Measurements from ENCODE around the gene GPR34. TPM values are rescaled to one million over a fixed set of nuclear protein-coding genes. Genes with fewer than 3 reads are reported as not detected.
"Not testable (repeated sequence)": the region's sequence is repeated elsewhere in the genome, so short reads cannot be mapped to it uniquely, and the experiment has no call there.

The GPR34 gene, protein sequence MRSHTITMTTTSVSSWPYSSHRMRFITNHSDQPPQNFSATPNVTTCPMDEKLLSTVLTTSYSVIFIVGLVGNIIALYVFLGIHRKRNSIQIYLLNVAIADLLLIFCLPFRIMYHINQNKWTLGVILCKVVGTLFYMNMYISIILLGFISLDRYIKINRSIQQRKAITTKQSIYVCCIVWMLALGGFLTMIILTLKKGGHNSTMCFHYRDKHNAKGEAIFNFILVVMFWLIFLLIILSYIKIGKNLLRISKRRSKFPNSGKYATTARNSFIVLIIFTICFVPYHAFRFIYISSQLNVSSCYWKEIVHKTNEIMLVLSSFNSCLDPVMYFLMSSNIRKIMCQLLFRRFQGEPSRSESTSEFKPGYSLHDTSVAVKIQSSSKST
- 7.1 TPM for total RNA-seq

DNA sequence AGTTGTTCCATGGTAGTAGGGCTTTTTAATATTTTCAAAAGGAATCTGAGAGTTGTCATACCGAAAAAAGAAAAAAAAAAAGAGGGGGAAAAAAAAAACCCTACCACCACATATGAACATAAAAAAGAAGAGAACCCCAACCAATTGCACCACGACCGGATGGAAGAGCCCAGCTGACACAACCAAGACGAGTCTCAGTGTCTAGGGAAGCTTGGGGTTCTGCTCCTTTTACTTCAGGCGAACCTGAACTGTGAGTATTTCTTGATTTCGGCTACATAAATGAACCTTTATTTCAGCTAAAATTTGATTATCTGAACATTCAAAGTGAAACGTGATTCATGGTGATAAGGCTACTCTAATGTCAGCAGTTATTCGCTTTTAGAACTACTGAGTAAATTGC is at the start of gene GPR34:
TSS of gene GPR34 (plus strand) at position 139 of the 400 bp plus-strand sequence. CDS start 6,661 bp downstream, outside the sequence.
- DNase-seq (ENCODE audit: low spot score): no peak

DNA sequence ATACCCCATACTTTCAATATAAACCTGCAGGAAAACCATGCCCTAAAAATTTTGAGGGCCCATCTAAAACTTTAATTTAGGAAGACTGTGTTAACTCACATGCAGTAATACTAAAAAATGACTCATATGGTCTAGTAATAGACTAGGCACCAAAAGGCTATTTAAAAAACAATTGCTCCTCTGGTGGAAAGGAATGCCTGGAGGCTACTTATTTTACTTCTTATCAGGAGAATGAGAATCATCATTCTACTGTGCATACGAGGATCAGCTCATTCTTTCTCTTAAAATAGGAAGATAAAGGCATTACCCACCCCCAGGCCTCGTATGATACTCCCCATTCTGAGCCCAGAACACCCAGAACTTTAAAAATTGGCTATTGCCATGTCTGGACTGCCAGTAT is 42.6 kb upstream of the GPR34 start:
- not testable (repeated sequence) for DNase-seq (ENCODE audit: low spot score)

DNA sequence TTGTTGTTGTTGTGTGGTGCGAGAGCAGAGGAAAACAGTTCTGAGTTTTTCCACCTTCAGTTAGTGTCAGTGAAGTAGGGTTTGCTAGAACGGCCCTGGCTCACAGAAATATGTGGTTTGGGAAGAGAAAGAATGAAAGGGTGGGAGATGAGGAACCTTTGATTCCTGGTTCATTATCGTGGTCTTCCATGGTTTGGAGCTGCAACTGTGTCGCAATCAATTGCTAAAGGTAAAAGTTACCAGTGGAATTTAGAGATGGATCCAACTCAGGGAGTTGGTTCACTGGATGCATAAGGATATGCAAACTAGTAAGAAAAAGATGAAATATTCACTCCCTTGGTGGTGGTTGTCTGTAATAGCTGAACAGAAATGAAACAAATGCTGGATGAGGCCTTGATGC is 35.6 kb upstream of the GPR34 start:
- DNase-seq (ENCODE audit: low spot score): no peak

DNA sequence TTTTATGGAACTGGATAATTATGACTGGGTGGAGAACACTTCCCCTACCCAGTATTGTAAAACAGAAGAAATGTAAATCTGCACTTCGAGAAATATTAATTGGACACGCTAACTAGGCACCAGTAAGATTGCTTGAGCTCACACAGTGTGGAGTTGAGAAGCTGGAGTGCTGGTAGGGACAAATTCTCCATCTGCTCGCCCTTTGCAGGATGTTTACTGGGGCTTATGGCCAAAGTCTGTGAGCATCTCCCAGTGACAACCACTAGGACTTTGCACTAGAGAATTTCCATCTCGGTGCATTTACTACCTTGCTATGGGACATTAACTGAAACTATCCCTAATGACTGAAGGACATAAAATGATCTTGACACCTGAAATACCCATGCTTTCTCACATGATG is 33.7 kb upstream of the GPR34 start:
- no peak for DNase-seq (ENCODE audit: low spot score)

DNA sequence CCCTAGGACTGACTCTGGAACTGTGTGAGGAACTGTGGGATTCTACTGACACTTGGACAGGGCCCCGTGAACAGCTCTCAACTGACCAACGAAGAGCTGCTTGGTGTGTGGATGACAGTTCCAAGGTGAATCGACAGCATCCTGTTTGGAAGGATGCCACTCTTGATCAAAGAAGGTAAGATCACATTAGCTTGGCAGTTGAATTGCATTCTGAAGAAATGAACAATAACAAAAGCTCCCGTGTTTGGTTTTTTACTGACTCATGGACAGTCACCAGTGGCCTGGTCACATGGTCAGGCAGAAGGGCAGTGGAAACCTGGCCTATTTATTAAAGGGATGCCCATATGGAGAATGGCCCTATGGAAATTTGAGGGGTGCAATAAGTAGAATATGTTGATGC is 33.1 kb upstream of the GPR34 start:
- no peak for DNase-seq (ENCODE audit: low spot score)

DNA sequence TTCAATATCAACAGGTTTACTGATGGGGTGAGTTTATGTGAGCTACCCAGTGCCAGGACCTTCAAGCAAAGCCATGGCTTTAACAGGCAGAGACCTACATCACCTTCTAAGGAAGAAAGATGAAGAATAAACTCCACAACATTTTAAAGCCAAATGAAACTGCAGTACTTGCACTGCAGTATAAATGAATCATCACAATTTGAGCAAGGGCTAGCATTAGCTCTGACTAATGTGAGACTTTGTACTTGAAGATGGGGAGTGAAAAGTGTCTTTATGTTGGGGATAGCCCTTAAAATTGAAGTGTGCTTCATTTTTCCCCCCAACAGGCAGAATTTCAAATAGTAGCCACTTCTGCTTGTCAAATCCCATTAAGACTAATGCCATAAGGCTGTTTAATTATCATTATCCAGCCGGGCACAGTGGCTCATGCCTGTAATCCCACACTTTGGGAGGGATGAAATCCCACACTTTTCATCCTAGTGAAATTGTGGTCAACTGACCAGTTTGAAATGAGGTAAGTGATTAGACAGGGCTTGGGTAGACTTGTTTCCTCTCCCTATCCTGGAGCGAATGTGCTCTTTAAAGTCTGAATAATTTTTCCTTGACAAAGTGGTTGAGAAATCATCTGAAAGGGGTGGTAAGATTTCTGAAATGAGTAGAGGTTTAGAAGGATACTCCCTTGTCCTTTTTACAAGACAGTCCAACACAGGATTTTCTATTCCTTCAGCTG is 27.2 kb upstream of the GPR34 start:
- no peak for DNase-seq (ENCODE audit: low spot score)

DNA sequence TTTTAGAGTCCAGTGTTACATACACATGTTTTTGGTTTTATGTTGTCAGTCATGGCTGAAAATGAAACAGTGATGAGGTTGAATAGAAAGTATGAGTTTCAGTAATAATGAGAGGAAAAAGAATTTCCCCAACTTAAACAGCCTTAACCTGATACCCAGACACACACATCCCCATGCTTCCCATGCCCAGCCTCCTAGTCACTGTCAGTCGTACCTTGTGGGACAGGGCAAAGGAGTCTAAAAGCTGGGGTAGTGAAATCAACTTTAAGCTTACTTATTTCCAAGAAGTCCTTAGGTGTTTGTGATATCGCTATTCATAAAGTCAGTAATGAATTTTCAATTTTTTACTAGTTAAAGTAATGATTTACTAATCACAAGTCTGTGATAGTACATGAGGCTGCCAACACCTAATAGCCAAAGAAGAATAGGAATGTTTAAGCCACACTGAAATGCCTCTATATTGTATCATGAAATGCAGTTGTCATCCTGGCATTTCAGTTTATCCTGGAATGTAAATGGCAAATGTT is 24.3 kb upstream of the GPR34 start:
- DNase-seq (ENCODE audit: low spot score): no peak

DNA sequence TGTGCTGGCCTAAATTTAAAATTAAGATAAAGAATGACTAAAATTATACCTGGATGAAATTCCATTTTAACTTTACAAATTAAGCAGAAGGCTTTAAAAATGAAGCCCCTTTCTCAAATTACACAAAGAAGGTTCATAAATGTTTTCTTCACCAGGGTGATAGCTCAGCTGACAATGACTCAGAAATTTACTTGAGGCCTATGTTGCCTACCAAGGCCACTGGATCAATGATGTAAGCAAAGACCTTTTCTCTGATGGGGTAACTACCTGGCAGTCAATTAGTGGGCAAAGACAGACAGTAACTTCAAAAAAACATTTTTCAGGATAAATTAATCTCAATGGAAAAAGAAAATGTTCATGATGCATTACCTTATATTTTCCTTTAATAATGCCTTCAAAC is 23.9 kb upstream of the GPR34 start:
- no peak for DNase-seq (ENCODE audit: low spot score)

DNA sequence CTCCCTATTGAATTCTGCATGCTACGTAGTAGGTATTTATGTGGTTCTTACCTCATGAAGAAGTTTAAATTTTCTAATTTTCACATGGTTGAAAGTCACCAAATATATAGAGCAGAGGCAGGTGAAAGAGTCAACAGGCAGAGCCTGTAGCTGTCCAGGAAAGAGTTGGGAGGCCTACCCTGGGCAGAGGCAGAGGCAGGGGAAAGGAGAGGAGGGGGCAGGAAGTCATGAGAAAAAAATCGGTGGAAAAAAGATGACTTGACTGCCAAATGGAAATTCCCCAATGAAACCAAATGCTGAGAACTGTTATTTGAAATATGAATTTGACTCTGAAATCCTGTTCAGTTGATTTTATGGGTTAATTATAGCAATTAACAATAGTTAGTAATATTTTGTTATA is 23.1 kb upstream of the GPR34 start:
- no peak for DNase-seq (ENCODE audit: low spot score)

DNA sequence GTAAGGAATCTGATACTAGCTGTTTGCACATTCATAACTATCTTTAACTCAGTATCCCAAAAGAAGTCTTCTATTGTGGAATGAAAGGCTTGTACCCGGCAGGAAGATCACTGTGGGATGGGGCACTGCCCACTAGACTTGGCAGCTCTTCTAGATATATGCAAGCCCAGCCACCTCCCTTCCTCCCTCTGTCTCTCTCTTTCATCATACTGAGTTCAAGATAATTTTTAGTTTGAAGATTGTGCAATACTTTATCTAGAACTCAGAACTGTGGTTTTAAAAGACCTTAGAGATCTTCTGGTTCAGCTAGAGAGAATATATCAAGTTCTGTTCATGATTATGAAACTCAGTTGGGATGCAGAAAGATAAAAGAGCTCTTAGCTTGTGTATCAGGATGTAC is 22.5 kb upstream of the GPR34 start:
- no peak for DNase-seq (ENCODE audit: low spot score)

DNA sequence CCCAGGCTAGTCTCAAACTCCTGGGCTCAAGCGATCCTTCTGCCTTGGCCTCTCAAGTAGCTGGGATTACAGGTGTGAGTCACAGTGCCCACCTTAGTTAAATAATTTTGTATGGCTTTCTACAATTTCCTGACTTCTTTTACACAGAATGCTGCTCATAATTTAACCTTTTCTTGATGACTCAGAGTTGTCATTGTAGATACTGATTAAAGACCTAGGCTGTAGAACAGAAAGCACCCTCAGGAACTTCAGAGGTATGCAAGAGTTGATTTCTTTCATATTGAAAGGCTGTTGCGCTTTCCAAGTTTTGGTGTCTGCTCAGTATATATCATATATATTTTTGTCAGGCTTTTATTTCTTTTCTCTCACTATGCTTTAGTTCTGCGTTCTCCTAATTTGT is 21.1 kb upstream of the GPR34 start:
- no peak for DNase-seq (ENCODE audit: low spot score)

DNA sequence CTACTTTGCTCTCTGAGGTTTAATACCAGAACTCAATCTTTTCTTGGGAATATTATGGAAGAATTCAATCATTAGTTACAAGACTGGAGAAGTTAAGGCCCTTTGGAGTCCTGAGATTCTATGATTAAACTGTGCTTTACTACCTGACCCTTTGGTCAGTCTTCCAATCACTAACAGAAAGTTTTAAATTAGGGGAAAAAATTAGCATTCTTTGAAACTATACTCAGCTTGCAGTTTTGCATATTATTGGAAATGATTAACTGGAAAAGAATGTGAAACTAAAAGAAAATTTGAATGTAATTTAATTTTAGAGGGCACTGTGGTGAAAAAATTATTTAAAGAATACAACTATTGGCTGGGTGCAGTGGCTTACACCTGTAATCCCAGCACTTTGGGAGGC is 18.7 kb upstream of the GPR34 start:
- no peak for DNase-seq (ENCODE audit: low spot score)

DNA sequence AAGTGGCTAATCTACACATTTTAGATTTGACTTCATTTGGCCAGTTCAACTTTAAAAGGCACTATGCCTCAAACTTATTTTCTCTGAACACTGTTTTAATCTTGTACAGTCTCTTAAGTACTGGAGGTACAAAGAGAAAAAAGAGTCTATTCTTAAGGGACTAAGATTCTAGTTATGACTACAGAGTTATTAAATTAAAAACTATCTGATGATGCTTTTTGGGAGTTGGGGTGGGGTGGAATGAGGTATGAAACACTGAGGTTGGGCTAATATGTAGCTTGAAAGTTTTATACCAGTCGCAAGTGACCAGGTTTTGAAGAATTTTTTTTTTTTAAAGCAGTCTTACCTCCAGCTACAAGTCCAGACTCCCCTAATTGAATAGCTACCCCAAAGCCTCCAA is 17.7 kb upstream of the GPR34 start:
- no peak for DNase-seq (ENCODE audit: low spot score)

DNA sequence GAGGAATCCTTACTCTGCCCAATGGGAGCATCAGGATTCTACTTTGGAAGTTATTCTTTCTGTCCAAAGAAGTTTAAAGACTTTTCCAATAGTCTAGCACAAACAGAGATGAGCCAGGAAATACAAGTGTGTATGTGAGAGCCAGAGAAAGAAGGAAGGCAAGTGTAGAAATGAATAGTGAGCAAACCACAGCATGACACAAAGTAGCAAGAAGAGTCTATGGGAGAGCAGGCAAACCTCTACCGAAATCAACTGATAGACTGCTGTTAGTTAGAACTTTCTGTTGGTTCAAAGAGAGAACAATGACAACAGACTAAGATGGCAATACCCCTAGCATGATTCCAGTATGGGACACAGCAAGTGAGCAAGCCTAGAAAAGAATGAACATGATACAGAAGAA is 16.1 kb upstream of the GPR34 start:
- no peak for DNase-seq (ENCODE audit: low spot score)

DNA sequence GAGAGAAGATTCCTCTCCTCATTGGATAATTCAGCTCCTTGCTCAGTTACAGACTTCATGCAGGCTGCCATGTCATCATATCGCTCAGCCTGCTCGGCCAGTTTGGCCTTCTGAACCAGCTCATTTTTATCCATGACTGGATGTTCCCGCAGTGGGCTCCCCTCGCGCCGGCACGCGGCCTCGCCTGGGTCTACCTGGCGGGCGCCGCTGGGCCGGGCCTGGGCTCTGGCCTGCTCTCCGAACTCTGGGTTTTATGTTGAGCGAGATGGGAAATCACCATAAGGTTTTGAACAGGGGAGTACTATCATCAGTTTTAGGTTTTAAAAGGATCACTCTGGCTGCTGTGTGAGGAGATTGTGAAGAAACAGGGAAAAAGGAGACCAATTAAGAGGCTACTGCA is 12.4 kb upstream of the GPR34 start:
- not testable (repeated sequence) for DNase-seq (ENCODE audit: low spot score)

DNA sequence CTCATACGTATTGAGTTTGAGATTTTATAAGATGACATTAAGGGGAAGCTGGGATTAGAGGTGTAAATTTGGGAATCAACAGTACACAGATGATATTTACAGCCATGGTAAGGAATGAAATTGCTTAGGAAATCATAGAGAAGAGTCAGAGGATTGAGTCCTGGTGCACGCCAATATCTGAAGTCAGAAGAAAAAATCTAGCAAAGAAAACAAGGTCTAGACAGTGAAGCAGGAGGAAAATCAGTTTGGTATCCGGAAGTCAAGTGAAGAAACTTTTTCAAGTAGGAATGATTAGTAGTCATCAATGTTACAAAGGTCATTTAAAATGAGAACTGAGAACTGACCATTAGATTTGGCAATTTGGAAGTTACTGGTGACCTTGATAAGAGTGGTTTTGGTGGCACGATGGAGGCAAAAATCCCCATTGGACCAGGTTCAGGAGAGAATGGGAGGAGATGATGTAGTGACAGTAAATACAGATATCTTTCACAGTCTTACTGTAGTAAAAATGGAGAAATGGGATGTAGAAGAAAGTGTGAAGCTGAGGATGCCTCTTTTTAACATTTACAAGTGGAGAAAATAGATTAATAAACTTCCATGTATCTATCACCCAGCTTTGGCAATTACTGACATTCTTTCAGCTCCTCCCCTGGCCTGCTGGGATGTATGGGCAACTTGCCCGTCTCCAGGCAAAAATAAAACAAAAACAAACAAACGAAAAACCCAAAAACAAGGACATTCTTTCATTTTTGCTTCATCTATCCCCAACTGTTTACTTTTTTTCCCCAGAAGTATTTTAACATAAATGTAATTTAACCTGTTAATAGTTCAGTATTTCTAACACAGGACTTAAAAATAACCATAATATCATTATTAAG is 11.4 kb upstream of the GPR34 start:
- no peak for DNase-seq (ENCODE audit: low spot score)

DNA sequence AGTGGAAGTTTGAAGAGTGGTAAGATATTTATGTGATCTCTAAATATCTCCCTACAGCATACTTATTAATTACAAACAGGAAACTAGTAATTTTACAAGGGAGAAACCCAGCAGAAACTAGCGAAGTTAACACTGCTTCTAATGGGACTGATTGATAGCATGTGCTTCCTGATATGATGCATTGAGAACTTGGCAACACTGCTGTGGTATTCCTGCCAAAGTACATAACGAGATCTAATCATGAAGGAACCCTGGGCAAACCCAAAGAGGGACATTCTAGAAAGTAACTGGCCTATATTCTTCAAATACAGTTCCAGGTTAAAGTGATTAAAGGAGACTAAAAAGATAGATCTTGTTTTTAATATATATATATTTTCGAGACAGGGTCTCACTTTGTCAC is 4.6 kb upstream of the GPR34 start:
- no peak for DNase-seq (ENCODE audit: low spot score)

DNA sequence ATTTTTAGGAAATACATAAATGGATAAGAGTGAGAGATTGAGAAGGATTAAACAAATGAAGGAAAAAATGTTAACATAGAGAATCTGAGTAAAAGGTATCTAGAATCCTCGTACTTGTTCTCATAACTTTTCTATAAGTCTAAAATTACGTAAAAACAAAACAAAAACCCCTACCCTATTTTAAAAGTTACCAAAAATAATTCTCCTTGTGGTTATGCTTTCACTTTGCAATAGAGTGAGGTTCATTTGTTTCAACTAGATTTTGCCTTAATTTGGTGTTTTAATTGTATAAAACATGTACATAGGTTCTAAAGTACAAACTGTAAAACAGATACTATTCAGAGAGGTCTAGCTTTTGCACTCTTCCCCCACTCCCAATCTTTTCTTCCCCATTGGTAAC is 3.8 kb upstream of the GPR34 start:
- DNase-seq (ENCODE audit: low spot score): no peak

DNA sequence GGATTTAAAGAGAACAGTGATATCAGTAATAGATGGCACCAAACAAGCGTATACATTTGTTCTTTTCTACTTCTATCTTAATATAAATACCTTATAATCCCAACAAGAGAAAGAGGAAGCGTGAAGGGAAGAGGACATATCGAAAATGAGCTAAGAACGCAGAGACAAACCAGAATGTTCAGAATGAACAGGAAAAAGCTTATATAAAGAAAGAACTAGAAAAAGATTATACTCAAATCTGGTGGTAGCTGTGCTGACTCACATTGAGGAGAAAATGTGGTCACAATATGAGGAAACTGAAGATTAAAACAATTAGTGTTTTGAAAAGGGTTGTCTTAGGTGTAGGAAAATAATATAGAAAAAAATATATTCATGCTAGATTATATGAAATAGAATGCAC is 2.0 kb upstream of the GPR34 start:
- DNase-seq (ENCODE audit: low spot score): no peak

DNA sequence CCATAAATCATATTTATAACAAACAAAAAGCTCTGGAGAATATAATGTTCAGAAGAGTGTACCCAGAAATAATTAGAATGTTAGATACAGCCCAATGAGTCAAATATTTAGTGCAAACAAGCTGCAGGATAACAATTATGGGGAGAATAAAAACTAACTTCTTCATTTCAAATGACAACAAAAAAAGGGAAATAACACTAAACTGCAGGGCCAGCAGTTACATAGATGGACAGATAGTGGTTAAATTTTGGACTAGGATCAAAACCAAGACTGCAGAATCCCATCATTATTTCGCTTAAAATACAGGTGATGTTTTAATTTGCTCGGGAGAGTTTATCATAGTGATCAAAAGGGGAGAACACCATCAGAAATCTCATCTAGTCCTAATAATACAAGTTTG is 617 bp upstream of the GPR34 start:
- no peak for DNase-seq (ENCODE audit: low spot score)

DNA sequence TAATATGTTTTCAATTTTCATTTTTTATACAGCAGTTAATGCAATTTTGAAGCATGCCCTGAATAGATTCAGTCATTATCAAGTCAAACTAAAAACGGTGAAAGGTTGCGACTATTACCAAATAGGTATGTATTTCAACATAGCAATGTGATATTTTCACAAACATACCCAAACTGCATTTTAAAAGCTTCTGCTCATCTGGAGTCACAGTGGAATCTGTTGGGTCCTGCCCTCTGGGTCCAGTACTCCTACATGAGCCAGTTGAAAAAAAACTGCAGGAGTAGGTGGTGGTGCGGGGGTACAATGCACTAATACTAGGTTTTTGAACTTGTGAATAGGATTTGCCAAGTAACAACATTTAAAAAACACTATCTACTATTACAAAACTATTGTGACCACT is 938 bp downstream of the GPR34 start:
- DNase-seq (ENCODE audit: low spot score): no peak

DNA sequence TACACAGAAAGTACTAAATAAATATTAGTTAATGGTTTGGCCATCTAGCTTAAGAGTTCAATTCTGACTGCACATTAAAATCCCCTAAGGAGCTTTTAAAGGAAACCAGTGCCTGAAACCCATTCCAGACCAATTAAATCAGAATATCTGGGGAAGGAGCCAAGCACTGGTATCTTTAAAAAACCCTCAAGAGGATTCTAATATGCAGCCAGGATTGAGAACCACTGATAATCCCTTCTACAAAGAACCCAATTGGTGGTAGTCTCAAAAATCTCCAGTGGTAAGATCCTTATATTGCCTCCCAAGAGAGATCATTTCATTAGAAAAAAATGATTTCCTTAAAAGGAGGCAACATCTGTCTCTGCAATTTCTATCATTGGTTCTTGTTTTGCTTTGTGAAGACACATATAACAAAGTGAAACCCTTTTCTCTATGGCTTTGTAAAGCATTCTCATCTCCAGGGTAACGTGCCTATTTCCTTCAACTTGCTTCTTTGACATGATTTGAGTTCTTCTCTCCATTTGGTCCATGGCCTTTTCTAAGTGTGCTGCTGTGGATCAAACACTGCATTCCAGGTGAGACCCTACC is 3.5 kb downstream of the GPR34 start:
- DNase-seq (ENCODE audit: low spot score): no peak

Measured in ureter (tissue), 1 donor.